ENCODE data around the gene IQCF5.
"Not testable (repeated sequence)": the region's sequence is repeated elsewhere in the genome, so short reads cannot be mapped to it uniquely, and the experiment has no call there.

Gene IQCF5

DNA sequence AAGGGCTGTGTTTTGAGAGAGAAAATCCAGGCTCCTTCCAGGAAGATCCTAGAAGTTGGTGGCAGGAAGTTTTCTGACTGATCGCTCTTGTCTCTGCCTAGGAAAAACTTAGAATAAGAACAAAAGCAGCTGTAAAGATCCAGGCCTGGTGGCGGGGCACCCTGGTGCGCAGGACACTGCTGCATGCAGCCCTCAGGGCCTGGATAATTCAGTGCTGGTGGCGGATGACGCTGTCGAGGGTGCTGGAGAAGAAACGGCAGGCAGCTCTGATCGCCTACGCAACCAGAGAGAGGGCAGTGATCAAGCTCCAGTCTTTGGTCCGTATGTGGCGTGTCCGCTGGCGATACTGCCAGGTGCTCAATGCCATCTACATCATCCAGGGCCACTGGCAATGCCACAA lies 12.5 kb downstream of the IQCF5 start:
- DNase-seq, result no peak

DNA sequence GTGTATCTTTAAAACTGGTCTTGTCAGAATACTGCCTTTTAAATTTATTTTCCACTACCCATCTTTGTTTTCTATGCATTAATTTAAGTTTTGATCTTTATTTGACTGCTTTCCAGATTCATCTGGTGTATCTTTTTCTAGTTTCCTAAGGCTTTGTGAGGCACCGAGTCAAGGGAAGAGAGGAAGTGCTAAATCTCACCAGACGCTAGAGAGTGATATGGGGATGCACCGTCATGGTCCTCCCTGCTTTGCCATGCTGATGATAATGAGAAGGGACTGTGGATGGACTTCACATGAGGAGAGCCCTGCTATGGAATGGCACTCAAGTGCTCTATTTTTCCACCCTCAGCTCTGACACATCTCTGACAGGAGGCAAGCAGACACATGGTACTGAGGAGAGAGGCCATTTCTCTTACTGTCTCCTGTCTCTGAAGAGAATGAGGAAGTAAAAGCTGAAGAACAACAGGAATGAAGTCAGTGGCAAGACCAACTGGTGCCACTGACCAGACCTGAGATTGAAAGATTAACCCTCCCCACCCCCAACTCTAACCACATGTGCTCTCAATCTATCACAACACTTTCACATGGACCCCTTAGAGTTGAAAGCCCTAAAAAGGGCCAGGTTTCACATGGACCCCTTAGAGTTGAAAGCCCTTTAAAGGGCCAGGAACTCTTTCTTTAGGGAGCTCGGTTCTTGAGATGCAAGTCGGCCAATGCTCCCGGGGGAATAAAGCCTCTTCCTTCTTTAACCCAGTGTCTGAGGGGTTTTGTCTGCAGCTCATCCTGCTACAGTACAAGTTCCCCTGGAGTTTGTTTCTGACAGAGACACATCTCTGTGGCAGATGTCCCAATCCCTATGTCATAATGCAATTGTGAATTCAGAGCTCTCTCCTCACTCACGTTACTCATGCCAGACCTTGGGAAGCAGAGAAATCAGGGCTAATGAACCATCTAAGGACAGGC lies 14.4 kb downstream of the IQCF5 start, which contains the start of gene IQCF2:
Gene IQCF2 (plus strand): TSS at position 913 of the 963 bp plus-strand sequence. CDS start 52 bp downstream, outside the sequence.
- no peak for DNase-seq

- not testable (repeated sequence) for DNase-seq
Measured at GRCh38 chr3:51855411-51855810, 20.0 kb downstream of the IQCF5 start.

DNA sequence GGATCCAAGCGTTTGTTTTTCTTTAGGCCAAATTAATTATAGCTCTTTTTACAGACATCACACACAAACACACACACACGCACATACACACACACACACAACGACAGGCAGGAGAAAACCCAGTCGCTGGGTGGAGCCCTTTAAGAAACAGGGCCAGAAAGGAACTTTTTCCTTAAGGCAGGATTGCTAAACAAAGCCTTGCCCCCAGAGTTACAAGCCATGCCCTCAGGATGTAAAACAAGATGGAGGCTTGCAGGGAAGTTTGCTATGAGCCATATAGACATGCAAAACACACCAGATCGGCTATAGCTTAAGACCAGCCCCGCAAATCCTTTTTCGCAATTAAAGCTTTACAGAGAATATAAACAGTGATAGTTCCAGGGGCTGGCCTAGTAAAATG lies 30.3 kb downstream of the IQCF5 start:
- DNase-seq, result no peak

DNA sequence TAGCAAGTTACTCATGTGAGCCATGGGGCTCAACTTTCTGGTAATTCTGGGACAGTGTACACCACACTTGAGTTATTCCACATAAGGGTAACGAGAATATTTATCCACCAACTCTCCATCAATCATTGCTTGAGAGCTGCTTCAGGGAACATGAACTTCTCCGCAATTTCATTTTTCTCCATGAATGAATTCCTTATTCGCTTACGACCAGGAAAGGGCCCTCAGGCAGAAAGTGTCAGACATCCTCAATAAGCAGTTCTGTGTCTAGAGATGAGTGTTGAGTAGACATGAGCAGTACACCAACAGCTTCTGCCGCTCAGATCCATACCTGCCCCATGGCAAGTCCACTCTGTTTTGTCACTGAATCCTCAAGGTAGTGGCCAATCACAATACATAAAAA lies 38.8 kb downstream of the IQCF5 start:
- no peak for DNase-seq

DNA sequence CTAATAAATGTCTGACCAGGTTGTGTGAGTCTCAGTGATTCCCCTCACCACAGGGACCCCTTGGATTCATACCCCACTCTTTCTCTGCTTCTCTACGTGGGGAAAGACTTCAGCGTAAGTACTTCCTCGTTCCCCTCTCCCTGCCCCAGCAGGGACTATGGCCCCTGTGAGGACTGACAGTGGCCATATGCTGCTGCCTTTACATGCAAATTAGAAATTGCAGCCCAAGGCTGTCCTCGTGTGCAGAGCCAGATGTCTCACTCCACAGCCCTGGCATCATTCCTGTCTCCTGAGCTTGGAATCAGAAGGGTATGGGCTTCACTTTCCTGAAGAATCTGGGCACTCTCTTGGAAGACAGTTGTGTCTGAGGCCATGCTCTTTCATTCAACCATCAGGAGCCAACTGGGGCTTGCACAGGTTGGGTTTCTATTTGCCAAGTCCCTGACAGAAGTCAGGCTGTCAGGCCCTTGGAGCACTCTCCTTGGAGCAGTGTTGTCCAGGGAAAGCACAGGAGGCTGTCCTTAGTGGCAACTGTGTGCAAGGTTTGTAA lies 44.5 kb downstream of the IQCF5 start:
- DNase-seq, result no peak

- DNase-seq, result no peak
Measured at GRCh38 chr3:51830345-51830744, 45.1 kb downstream of the IQCF5 start.

DNA sequence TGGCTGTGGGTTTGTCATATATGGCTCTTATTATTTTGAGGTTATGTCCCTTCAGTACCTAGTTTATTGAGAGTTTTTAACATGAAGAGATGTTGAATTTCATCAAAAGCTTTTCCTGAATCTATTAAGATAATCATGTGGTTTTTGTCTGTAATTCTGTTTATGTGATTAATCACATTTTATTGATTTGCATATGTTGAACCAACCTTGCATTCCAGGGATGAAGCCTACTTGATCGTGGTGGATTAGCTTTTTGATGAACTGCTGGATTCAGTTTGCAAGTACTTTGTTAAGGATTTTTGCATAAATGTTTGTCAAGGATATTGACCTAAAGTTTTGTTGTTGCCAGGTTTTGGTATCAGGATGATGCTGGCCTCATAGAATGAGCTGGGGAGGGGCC lies 47.1 kb downstream of the IQCF5 start:
- DNase-seq, result no peak

Data from Kasumi-1 (cell line).